GM19239 (cell line): ENCODE measurements around the gene TGM6.
A peak's percentile ranks its signal among the peaks of the same experiment; 100 is the strongest.

ENCODE experiments used
- DNase-seq: peaks from one replicate; pipeline ENCODE4 v3.0.0; 2011; ENCODE audit warnings: low spot score; ENCODE audit not compliant: insufficient read length
- FAIRE-seq: peaks from 2 replicates; lab custom pipeline; 2011; peaks lifted over from hg19 to GRCh38; lab: Jason Lieb, UNC

Gene TGM6

GRCh38 chr20:2449386-2449785 lies 68.7 kb downstream of the TGM6 start:
- DNase-seq, result no peak
- FAIRE-seq, result no peak

- FAIRE-seq (no peak), DNase-seq (no peak)
These were observed 70.7 kb downstream of the TGM6 start for GRCh38 chr20:2451422-2451821.

GRCh38 chr20:2451939-2452732 lies 71.4 kb downstream of the TGM6 start:
- peak; percentile 29 for DNase-seq
- FAIRE-seq, result no peak

GRCh38 chr20:2453792-2454191 lies 73.1 kb downstream of the TGM6 start:
- no peak for DNase-seq
- FAIRE-seq, result no peak

- DNase-seq (no peak), FAIRE-seq (no peak)
These were observed 75.2 kb downstream of the TGM6 start for GRCh38 chr20:2455771-2456497.

GRCh38 chr20:2458919-2459499 lies 78.3 kb downstream of the TGM6 start:
- FAIRE-seq, result no peak

GRCh38 chr20:2459981-2460751 lies 79.5 kb downstream of the TGM6 start:
- DNase-seq (no peak), FAIRE-seq (no peak)

More at GRCh38 chr20:2458919-2459499, 78.3 kb downstream of the TGM6 start:
- DNase-seq, result no peak

- DNase-seq (no peak), FAIRE-seq (no peak)
These were observed 80.2 kb downstream of the TGM6 start for GRCh38 chr20:2460752-2461424.

GRCh38 chr20:2462484-2462883 lies 81.8 kb downstream of the TGM6 start:
- DNase-seq (no peak), FAIRE-seq (no peak)

GRCh38 chr20:2463616-2464365 lies 83.1 kb downstream of the TGM6 start:
- no peak for DNase-seq
- peak; percentile 18 for FAIRE-seq

GRCh38 chr20:2465100-2465499 lies 84.4 kb downstream of the TGM6 start:
- DNase-seq, result no peak
- FAIRE-seq, result no peak

GRCh38 chr20:2467412-2467811 lies 86.7 kb downstream of the TGM6 start:
- DNase-seq (no peak), FAIRE-seq (no peak)

GRCh38 chr20:2468581-2469407 lies 88.1 kb downstream of the TGM6 start:
- DNase-seq, result no peak
- peak; percentile 35 for FAIRE-seq

- peak; percentile 80 for FAIRE-seq
These were observed 89.3 kb downstream of the TGM6 start for GRCh38 chr20:2469991-2470422.

GRCh38 chr20:2470423-2471193 lies 89.9 kb downstream of the TGM6 start, which contains the start of gene SNRPB:
SNRPB (minus strand) TSS chr20:2470789; CDS start chr20:2470690, 99 bp downstream.
- DNase-seq (peak; percentile 91), FAIRE-seq (peak; percentile 99)

More at GRCh38 chr20:2469991-2470422, 89.3 kb downstream of the TGM6 start:
- peak; percentile 56 for DNase-seq

- DNase-seq (no peak), FAIRE-seq (no peak)
These were observed 92.8 kb downstream of the TGM6 start for GRCh38 chr20:2473516-2473915.
